Measurements from ENCODE around the gene HPCAL1. TPM values are rescaled to one million over a fixed set of nuclear protein-coding genes. Genes with fewer than 3 reads are reported as not detected.
"Not testable (repeated sequence)": the region's sequence is repeated elsewhere in the genome, so short reads cannot be mapped to it uniquely, and the experiment has no call there.

HPCAL1 gene
- total RNA-seq, 1 donor from 2014 or later = 34.3 TPM

DNA sequence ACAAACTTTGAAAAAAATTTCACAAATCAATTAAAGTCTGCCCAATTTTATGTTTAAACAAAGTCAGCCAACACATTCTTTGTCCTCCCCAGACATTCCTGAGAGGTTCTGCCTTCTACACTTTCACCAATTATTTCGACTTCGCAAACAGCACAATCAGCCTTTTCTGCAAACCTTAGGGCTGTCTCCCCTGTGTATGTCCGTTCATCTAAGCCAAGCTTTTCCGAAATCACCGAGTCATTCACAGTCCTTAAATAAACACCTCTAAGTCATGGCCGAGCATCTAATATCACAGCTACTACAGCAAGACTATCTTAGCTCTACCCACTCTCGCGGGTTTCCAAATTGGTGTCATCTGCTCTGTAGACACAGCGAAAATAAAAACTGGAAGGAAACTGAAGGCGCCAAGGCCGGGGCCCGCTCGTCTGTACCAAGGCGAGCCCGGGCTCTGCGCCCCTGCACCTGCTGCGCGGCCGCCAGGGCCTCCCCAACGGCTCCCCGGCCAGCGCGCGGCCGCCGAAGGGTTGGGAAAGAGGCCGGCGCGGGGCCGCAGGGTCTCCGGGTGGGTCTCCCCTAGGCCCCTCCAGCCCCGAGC, 144.7 kb downstream of the HPCAL1 start:
- DNase-seq (peak; percentile 57), ATAC-seq (ENCODE audit: poor library complexity) (peak; percentile 14)
- intact Hi-C loops (cut with DNase I) = loop anchor here (5.0 kb wide), 1 partner anchor 220 kb away; no protein-coding TSS in a partner anchor

DNA sequence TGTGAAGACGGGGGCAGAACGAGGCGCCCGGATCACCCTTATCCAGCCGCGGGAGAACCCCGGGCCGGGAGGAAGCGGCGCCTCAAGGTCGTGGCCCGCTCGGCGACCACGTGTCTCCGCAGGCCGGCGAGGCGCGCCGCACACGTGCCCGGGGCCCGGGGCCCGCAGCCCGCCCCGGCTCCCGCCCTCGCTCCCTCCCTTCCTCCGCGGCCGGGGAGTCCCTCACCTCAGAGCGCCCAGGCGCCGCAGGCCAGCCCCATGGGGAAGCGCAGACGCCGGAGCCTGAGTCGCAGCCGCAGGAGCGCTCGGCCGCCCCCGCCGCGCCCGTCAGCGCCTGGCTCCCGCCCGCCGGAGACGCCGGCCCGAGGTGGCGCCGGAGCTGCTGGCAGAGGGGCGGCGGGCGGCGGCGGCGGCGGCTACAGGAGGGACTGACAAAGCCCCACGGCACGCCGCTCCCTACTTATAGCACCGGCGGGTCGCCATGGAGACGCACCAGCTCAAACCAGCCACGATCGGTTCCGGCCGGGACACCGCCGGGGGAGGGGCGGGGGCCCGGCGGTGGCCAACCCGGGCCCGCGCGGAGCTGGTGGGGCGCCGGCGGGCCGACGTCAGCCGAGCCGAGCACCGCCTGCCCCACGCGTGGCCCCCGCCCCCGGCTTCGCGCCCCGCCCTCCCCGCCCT, 145.3 kb downstream of the HPCAL1 start, which contains the start of gene ODC1:
Gene ODC1 (minus strand): TSS at position 433 of the 681 bp plus-strand sequence. CDS start 3,295 bp downstream, outside the sequence.
- intact Hi-C loops (cut with DNase I) = loop anchor here (5.0 kb wide), 1 partner anchor 219 kb away; no protein-coding TSS in a partner anchor
- ATAC-seq (ENCODE audit: poor library complexity) (peak; percentile 92), DNase-seq (peak; percentile 97)

DNA sequence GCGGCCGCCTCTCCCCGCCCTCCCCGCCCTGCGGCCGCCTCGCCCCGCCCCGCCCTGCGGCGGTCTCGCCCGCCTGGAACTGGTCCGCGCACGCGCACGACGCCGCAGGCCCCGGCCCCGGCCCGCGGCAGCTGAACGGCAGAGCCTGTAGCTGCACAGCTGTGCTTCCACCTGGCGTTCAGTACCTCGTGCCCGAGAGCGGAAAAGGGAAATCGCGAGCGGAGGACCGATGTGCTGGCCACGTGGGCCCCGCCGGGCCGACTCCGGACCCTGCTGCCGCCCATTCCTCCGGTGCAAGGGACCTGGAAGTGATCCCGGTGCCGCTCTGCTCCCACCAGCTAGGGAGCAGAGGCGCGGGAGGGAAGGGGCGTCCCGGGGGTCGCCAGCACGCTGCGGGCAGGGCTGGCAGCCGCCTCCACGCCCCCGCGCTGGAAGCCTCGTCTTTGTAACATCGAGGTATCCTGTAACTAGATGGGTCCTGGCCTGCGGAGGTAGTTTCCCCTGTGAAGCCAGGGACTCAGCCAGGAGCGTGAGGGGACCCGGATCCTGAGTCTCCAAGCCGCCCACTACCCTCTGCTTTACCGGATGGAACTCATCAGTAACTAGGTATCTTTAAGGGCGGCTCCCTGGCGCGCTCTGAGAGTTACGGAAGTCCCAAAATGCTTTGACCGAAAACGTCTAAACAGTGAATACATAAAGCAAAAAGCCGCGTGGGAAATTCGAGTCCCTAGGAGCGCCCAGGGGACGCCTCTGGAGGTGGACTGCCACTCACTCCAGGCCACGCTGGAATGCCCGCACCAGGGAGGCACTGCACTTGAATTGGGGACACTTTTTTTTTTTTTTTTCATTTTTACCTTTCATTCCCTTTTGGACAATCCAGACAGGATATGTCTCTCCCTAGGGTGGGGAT, 146.1 kb downstream of the HPCAL1 start:
- peak; percentile 94 for DNase-seq
- intact Hi-C loops (cut with DNase I) = loop anchor here (5.0 kb wide), 1 partner anchor 218 kb away; no protein-coding TSS in a partner anchor
- ATAC-seq (ENCODE audit: poor library complexity) = peak; percentile 88

DNA sequence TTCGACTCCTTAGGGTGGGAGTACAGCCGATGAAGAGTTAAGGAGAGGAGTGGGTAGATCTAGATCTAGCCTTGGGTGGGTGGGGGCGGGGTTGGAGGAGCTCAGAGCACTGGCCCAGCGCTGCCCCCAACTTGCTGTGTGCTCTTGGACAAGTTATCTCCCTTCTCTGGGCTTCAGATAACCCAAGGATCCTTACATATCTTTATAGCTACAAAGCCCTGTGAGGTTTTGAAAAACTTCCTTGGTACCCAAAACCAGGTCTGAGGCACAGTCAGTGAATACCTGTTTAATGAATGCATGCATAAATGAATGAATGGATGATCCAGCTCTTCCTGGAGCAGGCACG, 146.8 kb downstream of the HPCAL1 start:
- DNase-seq (no peak), ATAC-seq (ENCODE audit: poor library complexity) (no peak)
- intact Hi-C loops (cut with DNase I) = loop anchor here (5.0 kb wide), 1 partner anchor 218 kb away; no protein-coding TSS in a partner anchor

DNA sequence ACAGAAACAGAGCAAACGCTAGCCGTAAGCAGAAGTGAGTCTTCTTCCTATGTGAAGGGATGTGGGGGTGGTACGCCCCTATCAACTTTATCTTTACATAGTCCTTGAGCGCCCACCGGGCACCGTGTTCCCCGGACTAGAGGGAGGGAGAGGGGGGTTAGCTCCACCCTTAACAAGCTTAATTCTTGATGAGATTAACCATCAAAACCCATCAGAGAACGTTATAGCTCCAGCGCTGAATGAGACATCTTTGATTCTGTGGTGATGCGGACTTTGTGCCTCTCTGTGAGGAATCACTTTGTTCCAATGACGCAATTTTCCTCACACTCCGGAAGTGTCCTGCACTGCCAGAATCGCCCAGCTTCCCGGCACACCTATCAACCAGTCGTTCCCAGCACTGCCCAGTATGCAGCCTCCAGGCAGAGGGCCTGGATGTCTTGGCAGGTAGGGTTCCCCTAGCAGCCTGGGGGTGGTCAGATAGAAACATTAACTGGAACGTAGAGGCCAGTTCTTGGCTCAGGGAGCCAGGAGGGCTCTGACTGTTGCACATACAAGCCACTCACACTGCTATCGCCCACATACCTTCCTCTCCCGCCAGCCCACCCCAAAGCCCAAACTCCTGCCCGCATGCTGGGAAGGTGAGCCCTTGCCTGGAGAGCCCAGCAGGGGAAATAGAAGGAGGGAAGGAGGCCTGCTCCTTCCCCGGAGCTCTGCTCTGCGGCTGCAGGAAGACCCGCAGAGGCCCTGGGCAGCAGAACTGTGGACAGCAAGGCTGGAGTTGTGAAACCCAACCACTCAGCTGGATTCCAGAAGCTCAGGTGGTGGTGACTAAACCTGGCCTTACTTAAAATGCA, 147.4 kb downstream of the HPCAL1 start:
- DNase-seq = no peak
- intact Hi-C loops (cut with DNase I) = loop anchor here (5.0 kb wide), 1 partner anchor 217 kb away; no protein-coding TSS in a partner anchor
- ATAC-seq (ENCODE audit: poor library complexity) = no peak

DNA sequence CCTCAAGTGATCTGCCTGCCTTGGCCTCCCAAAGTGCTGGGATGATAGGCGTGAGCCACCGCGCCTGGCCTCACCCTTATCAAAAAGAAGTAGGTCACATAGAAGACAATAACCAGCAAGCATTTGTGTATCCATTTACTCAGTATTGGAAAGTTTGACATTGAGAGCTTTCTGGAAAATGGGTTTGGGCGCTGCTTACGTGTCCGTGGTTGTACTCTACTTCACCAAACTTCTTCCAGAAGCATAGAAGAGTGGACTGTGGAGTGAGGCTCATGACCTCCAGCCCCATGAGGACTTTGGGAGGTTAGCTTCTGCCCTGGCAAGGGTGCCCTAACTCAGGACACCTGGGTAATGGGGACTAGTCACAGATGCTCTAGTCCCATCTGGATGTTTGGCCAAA, 149.1 kb downstream of the HPCAL1 start:
- no peak for ATAC-seq (ENCODE audit: poor library complexity)
- intact Hi-C loops (cut with DNase I) = no loop called here
- no peak for DNase-seq

DNA sequence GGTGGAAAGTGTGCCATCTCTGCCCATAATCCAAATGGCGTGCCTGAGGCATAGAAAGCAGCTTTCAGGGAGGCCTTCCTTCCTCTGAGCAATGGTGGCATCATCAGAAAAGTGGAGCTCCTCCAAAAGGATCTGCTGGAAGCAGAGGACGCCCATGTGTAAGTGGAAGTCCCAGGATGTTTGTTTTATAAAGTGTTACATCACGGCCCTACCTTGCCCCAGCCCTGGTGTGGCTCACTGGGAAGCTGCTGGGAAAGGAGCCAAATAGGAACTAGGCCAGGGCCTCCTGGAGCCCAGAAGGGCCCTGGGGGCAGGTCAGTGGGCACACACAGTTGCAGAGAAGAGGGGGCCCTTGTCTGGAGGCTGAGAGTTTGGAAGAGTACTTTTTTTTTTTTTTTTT, 149.6 kb downstream of the HPCAL1 start:
- no peak for DNase-seq
- ATAC-seq (ENCODE audit: poor library complexity) = no peak
- intact Hi-C loops (cut with DNase I) = no loop called here

DNA sequence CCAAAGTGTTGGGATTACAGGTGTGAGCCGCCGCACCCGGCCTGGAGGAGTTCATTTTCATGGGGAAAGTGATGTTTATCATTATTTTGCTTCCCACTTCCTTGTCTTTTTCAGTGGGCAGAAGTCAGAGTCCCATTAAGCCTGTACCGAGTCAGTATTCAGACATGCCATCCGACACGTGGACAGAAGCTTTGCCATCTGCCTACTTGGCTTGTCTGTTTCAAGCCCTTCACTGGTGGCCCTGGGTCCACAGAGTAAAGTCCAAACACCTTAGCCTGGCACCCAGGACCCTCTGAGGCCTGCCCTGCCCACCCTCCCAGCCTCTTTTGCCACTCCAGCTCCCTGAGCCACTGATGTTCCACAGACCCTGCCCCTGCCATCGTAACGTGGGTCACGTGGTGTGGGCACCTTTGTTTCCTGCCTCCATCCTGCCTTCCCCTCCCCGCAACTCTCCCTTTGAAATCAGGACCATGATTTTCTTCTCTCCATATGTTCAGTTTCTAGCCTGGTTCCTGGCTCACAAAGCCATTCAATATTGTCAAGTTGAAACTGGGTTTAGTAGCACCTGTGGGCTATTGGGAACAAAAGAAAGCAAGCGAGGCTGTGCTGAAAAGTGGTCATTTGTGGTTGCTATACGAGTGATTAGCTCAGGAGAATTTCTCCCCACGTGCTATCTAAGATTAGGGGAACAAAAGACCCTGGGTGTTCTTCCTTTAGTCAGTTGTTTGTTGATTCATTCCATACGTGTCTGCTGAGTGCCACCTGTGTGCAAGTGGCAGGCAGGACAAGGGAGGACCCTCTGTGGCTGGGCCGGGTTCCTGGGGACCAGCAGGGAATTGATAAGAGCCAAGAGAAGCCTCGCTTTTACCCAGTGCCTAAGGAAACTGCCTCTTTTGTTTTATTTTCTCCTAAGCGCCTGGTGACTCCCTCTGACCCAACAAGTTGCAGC, 150.5 kb downstream of the HPCAL1 start:
- ATAC-seq (ENCODE audit: poor library complexity) (no peak), DNase-seq (no peak)
- intact Hi-C loops (cut with DNase I) = no loop called here

DNA sequence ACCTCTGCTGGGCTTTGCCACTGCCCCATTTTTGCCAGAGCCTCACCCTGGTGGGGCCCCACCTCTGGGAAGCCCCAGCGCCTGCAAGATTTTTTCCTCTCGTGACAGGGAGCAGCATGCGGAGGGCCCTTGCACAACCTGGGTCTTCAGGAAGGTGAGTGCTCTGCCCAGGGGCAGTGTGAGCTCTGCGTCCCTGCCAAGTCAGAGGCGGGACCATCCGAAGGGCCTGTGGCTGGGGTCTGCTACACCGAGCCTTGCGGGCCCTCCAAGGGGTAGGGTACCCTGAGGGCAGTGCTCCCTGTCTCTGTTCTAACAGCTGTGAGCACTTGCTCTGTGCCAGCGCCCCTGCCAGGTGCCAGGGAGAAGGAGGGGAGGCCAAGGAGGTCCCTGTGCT, 151.2 kb downstream of the HPCAL1 start:
- DNase-seq (no peak), ATAC-seq (ENCODE audit: poor library complexity) (peak; percentile 2)
- intact Hi-C loops (cut with DNase I) = no loop called here

DNA sequence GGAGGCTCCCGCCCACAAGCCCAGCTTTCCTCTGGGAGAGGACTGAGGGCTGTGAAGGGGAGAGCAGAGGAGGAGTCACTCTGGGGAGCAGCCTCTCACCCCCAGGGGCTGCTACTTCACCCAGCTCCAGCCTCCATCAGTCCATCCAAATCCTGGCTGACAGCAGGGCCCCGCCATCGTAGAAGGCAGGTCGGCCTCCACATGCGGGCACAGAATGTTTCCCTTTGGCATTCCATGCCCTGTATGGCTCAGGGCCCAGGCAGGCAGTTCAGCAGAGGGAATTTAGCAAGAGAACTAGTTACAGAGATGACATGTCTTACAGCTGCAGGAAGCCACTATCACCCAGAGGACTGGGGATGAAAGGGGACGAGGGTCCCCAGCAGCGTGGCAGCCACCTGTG, 151.8 kb downstream of the HPCAL1 start:
- peak; percentile 77 for ATAC-seq (ENCODE audit: poor library complexity)
- peak; percentile 70 for DNase-seq
- intact Hi-C loops (cut with DNase I) = no loop called here

DNA sequence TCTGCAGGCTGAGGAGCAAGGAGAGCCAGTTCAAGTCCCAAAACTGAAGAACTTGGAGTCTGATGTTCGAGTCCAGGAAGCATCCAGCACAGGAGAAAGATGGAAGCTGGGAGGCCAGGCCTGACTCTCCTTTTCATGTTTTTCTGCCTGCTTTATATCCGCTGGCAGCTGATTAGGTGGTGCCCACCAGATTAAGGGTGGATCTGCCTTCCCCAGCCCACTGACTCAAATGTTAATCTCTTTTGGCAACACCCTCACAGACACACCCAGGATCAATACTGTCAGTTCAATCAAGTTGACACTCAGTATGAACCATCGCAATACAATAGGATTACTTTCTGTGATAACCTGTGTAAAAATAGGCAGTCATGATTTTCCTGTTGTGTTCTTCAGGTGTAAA, 154.5 kb downstream of the HPCAL1 start:
- peak; percentile 0 for DNase-seq
- intact Hi-C loops (cut with DNase I); ATAC-seq (ENCODE audit: poor library complexity): not testable (repeated sequence)

DNA sequence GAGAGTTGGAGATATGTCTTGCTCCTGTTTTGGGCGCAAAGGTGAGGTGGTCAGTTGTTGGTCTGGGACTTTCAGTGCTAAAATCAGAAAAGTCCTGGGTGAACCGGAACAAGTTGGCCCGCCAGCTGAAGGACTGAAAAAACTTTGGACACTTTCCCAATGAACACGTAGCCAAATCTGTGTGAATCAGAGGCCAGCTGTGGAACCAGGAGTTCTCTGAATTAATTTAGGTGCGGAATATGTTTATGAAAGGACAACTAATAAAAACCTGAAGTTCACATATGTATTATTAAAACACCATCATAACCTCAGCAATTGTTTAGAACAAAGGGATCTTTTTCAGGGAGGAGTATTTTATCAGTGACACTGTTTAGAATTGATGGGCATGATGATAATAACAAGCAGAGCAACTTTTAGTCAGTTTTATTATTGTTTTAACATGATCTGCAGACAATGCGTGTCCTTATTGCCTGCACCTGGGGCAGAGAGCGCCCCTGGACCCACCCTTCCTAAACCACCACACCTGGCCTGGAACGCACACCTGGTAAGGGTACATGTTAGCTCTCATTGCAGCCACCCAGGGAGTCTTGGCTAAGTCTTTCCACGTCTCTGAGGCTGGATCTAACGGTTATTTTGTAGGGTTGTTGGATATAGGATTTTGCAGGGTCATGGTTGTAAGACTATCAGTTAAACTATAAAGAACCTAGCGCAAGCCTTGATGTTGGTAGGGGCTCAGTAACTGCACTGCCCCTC, 155.3 kb downstream of the HPCAL1 start:
- intact Hi-C loops (cut with DNase I) = no loop called here

DNA sequence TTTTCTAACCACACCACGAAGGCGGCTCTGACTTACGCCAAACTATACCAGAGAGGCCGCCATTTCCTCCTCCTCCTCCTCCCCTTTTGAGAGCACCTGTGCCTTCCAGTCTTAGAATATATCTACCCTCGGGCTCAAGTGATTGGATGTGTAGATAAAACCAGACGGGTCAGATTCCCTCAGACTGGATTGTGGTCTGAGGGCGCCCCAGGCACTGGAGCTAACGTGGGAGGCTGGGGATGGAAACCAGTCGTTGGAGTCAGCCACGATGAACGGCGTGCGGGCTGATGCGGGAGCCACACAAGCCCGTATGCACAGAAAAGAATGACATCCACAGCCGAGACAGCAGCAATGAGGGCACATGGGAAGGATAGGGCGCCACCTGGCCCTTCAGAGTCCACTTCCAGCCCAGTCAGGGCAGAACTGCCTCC, 157.7 kb downstream of the HPCAL1 start:
- intact Hi-C loops (cut with DNase I) = no loop called here
- no peak for DNase-seq
- no peak for ATAC-seq (ENCODE audit: poor library complexity)

More for the DNA sequence above, 155.3 kb downstream of the HPCAL1 start:
- peak; percentile 34 for ATAC-seq (ENCODE audit: poor library complexity)
- peak; percentile 17 for DNase-seq

DNA sequence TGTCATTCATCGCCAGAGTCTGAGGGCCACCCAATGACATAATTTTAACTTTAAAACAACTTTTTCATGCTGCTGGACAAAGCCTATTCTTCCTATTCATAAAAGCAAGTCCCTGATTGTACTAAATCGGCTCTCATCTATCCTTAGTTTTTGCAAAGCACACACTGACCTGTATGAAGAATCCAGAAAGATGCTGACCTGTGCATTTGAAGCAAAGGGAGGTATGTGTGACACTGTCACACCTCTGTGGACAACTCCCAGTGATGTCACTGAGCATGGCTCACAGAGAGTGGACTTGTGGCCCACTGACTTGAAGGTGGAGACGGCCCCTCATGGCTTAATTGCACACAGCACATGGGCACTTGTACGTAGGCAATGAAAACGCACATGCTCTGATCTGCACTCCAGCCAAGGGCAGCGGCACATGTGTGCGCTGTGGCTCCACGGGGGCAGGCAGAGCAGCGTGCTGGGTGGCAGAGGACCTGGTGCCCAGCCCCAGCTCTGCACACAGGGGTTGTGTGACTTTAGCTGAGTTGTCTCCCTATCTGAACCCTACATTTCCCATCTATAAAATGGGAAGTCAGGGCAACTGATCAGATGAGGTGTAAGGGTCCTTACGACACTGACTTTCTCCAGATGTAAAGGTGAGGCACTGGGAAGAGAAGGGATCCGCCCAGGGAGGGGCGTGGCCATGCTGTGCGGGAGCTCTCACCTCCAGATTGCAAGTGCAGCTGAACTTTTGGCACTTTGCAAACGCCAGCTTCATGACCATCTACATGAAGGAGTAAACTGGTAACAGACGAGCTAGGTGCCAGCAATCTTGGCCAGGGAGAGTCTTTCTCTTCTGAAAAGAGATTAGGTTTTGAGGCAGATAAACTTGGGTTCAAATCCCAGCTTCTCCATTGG, 159.7 kb downstream of the HPCAL1 start:
- intact Hi-C loops (cut with DNase I) = no loop called here
- ATAC-seq (ENCODE audit: poor library complexity) (no peak), DNase-seq (no peak)

DNA sequence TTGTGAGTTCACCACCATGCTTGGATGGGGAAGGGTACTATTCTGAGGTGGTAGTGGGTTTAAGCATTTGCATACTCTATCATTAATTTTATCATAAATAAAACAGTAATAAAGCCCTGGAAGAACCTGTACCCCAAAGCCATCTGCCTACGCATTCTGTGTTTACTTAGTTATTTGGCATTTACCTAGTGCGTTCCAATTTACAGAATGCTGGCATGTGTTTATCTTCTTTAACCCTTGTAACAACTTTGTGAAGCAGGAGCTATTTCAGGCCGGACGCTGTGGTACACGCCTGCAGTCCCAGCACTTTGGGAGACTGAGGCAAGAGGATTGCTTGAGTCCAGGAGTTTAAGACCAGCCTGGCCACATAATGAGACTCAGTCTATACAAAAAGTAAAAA, 163.2 kb downstream of the HPCAL1 start:
- intact Hi-C loops (cut with DNase I) = no loop called here

DNA sequence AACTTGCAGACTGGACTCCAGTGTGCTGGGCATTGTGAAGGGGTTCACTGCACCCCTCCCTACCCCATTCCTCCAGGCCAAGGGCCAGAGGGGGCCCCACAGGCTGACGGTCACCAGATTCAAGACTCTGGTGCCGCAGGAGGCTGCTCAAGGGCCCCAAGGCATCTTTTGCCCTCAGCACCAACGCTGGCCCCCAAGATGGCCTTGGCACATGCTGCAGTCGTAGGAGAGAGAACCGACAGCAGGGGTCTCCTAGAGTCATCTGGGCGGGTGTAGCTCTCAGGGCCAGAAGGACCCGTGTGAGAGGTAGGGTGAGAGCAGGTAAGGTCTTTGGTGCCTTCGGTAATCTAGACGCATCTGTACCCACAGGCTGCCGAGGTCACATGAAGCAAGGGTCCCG, 164.1 kb downstream of the HPCAL1 start:
- ATAC-seq (ENCODE audit: poor library complexity) = no peak
- intact Hi-C loops (cut with DNase I) = no loop called here

More for the DNA sequence above, 163.2 kb downstream of the HPCAL1 start:
- ATAC-seq (ENCODE audit: poor library complexity) (no peak), DNase-seq (no peak)

More for the DNA sequence above, 164.1 kb downstream of the HPCAL1 start:
- no peak for DNase-seq

Data from Right ventricle myocardium superior (tissue), 1 donor.